ENCODE data around the gene OTOP2.

Gene OTOP2, protein sequence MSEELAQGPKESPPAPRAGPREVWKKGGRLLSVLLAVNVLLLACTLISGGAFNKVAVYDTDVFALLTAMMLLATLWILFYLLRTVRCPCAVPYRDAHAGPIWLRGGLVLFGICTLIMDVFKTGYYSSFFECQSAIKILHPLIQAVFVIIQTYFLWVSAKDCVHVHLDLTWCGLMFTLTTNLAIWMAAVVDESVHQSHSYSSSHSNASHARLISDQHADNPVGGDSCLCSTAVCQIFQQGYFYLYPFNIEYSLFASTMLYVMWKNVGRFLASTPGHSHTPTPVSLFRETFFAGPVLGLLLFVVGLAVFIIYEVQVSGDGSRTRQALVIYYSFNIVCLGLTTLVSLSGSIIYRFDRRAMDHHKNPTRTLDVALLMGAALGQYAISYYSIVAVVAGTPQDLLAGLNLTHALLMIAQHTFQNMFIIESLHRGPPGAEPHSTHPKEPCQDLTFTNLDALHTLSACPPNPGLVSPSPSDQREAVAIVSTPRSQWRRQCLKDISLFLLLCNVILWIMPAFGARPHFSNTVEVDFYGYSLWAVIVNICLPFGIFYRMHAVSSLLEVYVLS

GRCh38 chr17:74924250-74924948, at the start of gene OTOP2:
OTOP2 (plus strand) TSS chr17:74924273; CDS start chr17:74924633, 360 bp downstream.
- no peak for DNase-seq

DNA sequence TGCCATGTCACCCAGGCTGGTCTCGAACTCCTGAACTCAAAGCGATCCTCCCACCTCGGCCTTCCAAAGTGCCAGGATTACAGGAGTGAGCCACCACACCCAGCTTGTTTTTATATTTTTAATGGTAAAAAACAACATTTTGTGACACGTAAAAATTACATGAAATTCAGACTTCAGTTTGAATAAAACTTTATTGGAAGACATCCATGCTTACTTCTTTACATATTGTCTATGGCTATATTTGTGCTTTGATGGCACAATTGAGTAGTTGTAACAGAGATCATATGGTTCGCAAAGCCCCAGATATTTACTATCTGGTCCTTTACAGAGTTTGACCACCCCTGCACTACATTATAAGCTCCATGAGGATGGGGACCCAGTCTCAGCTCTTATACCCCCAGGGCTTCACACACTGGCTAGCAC, 49.4 kb upstream of the OTOP2 start:
- no peak for DNase-seq

DNA sequence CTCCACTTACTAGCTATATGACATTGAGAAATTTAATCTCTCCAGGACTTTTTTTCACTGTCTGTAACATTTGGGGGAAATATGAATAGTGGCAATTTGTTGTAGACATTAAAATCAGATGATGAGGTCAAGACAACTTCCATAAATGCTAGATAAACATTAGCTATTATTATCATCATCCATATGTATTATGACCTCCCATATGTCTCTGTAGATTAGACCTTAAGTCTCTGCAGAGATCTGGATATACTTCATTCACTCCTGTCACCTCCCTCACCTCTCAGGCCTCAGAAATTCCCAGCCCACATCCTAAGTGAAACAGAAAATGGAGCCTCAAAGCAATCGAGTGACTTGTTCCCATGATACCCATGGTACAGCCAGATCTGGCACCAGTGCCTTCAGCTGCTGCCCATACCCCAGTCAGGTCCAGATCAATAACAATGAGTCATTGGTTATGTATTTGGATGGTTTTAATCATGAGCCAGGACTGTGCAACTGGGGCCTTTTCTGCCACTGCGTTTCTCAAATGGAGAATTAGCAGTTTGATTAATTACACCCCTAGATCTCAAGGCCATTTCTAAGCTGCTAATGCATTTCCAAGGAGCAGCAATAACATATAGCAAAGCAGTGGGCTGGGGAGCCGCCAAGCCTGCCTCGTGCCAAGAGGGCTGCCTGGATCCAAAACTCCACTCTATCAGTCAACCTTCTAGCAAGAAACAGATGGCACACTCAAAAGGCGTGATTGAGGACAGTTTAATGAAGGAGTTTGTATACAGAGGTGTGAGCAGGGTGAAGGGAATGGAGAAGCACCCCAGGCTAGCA, 48.7 kb upstream of the OTOP2 start:
- DNase-seq, result no peak

DNA sequence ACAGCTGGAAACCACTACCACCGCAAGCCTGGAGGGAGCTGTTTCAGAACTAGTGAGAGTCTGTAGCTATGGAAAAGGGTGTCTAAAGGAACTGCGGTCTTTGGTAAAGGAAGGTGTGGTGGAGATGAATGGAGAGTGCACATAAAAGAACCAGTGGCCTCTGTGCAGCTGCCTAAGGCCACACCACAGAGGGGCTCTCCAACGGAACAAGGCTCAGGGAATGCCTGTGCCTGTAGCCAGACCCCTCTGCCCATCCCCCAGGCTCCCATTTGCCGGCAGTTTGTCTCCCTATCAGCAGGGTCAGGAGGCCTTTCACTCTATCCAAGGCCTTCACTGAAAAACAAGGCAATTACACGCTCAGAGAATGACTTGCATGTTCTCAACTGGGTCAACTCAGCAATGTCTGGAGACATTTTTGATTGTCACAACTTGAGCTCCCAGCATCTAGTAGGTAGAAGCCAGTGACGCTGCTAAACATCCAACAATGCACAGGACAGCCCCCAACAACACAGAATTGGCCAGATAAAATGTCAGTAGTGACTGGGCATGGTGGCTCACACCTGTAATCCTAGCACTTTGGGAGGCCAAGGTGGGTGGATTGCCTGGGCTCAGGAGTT, 48.0 kb upstream of the OTOP2 start:
- no peak for DNase-seq

- DNase-seq, result no peak
Measured at GRCh38 chr17:74877592-74878548, 46.2 kb upstream of the OTOP2 start.

DNA sequence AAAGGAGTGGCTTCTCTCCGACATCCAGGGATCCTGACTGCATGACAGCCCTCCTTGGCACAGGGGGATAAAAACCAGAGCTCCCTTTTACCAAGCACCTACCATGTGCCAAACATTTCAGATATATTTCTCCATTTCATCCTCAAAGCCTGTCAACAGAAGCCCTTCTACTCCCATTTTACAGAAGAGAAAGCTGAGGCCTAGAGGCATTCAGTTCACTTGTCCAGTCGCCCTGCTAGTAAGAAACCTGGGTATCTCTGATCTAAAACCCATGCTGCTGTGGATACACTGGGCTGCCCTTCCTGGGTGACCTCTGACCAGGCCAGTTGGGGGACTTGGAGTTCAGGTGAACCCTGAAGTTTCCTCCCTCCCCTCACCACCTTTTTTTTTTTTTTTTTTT, 45.4 kb upstream of the OTOP2 start:
- DNase-seq, result no peak

- no peak for DNase-seq
Measured at GRCh38 chr17:74879308-74879707, 44.8 kb upstream of the OTOP2 start.

DNA sequence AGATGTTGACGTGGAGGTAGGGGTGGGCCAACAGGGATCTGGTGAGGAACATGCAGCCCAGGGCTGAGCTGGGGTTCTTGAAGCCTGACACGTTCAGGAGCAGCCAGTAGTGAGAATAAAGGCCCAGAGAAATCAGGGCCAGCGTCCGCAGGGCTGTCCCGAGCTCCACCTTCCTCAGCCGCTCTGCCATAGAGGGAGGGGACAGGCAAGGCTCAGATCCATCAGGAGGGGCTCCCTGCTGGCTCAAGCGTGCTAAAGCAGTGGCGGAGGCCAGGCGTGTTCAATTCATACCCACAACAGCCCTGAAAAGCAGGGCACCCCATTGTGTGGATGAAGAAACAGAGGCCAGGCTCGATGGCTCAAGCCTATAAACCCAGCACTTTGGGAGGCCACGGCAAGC, 43.0 kb upstream of the OTOP2 start:
- no peak for DNase-seq

- no peak for DNase-seq
Measured at GRCh38 chr17:74882517-74883240, 41.4 kb upstream of the OTOP2 start.

- no peak for DNase-seq
Measured at GRCh38 chr17:74883241-74883745, 40.8 kb upstream of the OTOP2 start.

DNA sequence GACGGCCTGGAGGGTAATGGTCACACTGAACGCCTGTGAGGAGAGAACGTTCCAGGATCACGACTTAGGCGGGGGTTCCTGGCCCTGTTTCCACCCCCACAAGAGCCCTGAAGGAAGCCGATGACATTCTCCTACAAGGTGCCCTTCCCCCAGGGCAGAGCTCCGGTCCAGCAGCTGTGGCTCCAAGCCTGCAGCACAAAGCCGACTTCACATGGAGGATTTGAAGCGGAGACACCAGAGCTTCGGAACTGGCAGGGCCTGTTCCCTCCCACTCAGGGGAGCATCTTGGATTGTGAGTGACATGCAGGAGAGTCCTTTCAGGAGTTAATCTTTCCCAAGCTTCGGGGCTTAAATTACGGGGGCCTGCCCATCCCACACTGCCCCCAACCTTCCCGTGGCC, 35.6 kb upstream of the OTOP2 start:
- DNase-seq, result no peak

GRCh38 chr17:74890554-74890953, 33.5 kb upstream of the OTOP2 start:
- DNase-seq, result no peak

- no peak for DNase-seq
Measured at GRCh38 chr17:74892013-74892841, 31.8 kb upstream of the OTOP2 start.

DNA sequence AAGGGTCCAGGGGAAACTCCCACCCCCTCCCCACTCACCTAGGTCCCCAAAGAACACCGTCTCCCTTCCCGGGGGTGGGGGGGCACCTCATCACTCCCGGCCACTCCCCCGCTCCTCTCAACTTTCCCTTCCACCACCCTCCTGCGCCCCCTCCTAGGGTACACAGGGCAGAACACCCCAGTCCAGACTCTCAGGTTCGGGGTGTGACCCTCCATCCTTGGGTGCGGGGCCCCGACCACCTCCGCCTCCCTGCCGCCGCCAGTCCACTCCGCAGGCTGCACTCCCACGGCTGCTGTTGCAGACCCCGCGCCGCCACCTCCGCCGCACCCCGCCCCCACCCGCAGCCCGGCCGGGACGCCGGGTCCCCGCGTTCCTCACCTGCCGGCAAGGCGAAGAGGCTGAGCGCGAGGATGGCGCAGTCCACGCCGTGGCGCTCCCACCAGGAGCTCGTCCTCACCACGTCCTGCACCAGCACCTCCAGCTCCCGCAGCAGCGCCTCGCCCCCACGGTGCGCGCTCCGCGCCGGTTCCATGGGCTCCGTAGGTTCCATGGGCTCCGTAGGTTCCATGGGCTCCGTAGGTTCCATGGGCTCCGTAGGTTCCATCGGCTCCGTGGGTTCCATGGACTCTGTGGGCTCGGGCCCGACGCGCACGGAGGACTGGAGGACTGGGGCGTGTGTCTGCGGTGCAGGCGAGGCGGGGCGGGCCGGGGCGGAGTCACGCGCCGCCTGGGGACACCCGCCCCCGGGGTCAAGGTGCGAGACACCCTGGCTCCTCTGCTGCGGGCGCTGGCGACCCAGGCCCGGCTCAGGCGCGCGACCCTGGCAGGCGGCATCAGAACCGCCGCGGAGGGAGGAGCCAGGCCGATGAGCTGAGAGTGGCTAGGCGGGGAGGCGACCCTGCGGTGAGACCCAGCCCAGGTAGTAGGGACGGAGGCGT, 30.8 kb upstream of the OTOP2 start, which contains the start of gene FADS6:
Gene FADS6, minus strand, starts transcription at position 660 of the 938 bp plus-strand sequence. Its CDS starts 38 bp downstream, at position 622.
- no peak for DNase-seq

- DNase-seq, result no peak
Measured at GRCh38 chr17:74893936-74894671, 30.0 kb upstream of the OTOP2 start.

DNA sequence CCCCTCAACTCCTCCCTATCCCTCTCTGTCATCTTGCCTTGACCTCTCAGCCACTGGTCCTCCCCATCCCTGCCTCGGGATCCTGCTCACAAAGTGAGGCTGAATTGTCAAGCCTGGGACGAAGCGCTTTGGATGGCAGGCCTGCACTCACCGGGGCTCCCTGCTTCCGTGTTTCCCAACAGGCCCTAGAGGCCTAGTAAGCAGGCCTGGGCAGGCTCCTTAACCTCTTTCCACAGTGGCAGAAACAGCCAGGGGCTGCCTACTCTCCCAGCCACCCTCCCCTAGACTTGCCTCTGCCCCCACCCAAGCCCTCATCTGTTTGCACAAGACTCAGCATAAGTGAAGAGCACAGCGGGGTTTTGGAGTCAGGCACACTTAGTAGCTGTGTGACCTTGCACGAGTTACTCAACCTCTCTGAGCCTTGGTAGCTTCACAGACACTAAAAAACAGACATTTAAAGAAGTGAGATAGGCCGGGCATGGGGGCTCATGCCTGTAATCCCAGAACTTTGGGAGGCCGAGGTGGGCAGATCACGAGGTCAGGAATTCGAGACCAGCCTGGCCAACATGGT, 25.6 kb upstream of the OTOP2 start:
- no peak for DNase-seq

- no peak for DNase-seq
Measured at GRCh38 chr17:74900208-74900607, 23.9 kb upstream of the OTOP2 start.

All from GF-D8 (cell line).